DOHH2 (cell line): ENCODE measurements around the gene FNDC3B.
"Not testable (repeated sequence)": the region's sequence is repeated elsewhere in the genome, so short reads cannot be mapped to it uniquely, and the experiment has no call there.

Source experiments
- EZH2phosphoT487 ChIP-seq: fragments of 200-600 bp; sonication (generic); IDR thresholded peaks from 2 replicates; pipeline ENCODE4 v1.6.1; 2017; ENCODE audit warnings: borderline replicate concordance, mild to moderate bottlenecking, antibody characterized with exemption, low read length, moderate library complexity, mixed read lengths
- TF ChIP-seq, protein P1 (sequence below): fragments of 200-600 bp; sonication (generic); IDR thresholded peaks from one replicate; pipeline ENCODE4 v1.5.1; 2014; ENCODE audit warnings: antibody characterized with exemption, mild to moderate bottlenecking, low read depth, low read length; ENCODE audit not compliant: poor library complexity, severe bottlenecking

DNA sequence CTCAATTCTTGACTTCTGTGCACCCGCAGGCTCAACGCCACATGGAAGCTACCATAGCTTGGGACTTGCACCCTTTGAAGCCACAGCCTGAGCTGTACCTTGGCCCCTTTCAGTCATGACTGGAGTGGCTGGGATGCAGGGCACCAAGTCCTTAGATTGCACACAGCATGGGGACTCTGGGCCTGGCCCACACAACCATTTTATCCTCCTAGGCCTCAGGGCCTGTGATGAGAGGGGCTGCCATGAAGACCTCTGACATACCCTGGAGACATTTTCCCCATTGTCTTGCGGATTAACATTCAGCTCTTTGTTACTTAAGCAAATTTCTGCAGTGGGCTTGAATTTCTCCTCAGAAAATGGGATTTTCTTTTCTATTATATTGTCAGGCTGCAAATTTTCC, 203.1 kb downstream of the FNDC3B start:
- TF ChIP-seq, protein P1, sequence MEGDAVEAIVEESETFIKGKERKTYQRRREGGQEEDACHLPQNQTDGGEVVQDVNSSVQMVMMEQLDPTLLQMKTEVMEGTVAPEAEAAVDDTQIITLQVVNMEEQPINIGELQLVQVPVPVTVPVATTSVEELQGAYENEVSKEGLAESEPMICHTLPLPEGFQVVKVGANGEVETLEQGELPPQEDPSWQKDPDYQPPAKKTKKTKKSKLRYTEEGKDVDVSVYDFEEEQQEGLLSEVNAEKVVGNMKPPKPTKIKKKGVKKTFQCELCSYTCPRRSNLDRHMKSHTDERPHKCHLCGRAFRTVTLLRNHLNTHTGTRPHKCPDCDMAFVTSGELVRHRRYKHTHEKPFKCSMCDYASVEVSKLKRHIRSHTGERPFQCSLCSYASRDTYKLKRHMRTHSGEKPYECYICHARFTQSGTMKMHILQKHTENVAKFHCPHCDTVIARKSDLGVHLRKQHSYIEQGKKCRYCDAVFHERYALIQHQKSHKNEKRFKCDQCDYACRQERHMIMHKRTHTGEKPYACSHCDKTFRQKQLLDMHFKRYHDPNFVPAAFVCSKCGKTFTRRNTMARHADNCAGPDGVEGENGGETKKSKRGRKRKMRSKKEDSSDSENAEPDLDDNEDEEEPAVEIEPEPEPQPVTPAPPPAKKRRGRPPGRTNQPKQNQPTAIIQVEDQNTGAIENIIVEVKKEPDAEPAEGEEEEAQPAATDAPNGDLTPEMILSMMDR: not testable (repeated sequence)
- not testable (repeated sequence) for TF ChIP-seq EZH2phosphoT487
